ENCODE data around the gene DAG1.

- TF ChIP-seq EP300 (IDR thresholded peaks at IDR 0.05) (no peak), POLR2A (IDR thresholded peaks at IDR 0.05) (no peak)
- TF ChIP-seq, protein P1, sequence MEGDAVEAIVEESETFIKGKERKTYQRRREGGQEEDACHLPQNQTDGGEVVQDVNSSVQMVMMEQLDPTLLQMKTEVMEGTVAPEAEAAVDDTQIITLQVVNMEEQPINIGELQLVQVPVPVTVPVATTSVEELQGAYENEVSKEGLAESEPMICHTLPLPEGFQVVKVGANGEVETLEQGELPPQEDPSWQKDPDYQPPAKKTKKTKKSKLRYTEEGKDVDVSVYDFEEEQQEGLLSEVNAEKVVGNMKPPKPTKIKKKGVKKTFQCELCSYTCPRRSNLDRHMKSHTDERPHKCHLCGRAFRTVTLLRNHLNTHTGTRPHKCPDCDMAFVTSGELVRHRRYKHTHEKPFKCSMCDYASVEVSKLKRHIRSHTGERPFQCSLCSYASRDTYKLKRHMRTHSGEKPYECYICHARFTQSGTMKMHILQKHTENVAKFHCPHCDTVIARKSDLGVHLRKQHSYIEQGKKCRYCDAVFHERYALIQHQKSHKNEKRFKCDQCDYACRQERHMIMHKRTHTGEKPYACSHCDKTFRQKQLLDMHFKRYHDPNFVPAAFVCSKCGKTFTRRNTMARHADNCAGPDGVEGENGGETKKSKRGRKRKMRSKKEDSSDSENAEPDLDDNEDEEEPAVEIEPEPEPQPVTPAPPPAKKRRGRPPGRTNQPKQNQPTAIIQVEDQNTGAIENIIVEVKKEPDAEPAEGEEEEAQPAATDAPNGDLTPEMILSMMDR (IDR thresholded peaks at IDR 0.05) = no peak
These were observed 28.2 kb downstream of the DAG1 start for GRCh38 chr3:49498239-49498638.
